Astrocyte (in vitro differentiated cells and primary cell): Measurements from ENCODE around the gene ARMH4. TPM values are rescaled to one million over a fixed set of nuclear protein-coding genes. Genes with fewer than 3 reads are reported as not detected.
A peak's percentile ranks its signal among the peaks of the same experiment; 100 is the strongest.

Experiments
- DNase-seq: peaks from one replicate; pipeline ENCODE4 v3.0.0-alpha.2; 2010; ENCODE audit warnings: low read depth
- FAIRE-seq: peaks from 2 replicates; lab custom pipeline; 2011; peaks lifted over from hg19 to GRCh38; lab: Jason Lieb, UNC
- H2AFZ ChIP-seq: 2 replicates; pipeline ENCODE4 v1.6.0; 2012; ENCODE audit warnings: low read depth, low read length, inconsistent platforms
- H3K27ac ChIP-seq: 2 replicates; pipeline ENCODE4 v1.5.1; 2011; ENCODE audit warnings: low read depth, low read length, inconsistent platforms
- H3K27me3 ChIP-seq: 2 replicates; pipeline ENCODE4 v1.6.0; 2011; ENCODE audit warnings: low read length, inconsistent platforms; ENCODE audit not compliant: insufficient read depth
- H3K36me3 ChIP-seq: 2 replicates; pipeline ENCODE4 v1.5.1; 2011; ENCODE audit warnings: low read length, inconsistent platforms; ENCODE audit not compliant: insufficient read depth
- H3K4me1 ChIP-seq: 2 replicates; pipeline ENCODE4 v1.5.1; 2011; ENCODE audit warnings: low read length, inconsistent platforms; ENCODE audit not compliant: insufficient read depth
- H3K4me2 ChIP-seq: 2 replicates; pipeline ENCODE4 v1.6.0; 2012; ENCODE audit warnings: low read length, inconsistent platforms
- H3K4me3 ChIP-seq: 2 replicates; pipeline ENCODE4 v1.5.1; 2011; ENCODE audit warnings: low read depth, mild to moderate bottlenecking, low read length, inconsistent platforms; ENCODE audit not compliant: insufficient read depth
- H3K79me2 ChIP-seq: 2 replicates; pipeline ENCODE4 v1.6.0; 2012; ENCODE audit warnings: mild to moderate bottlenecking, low read length, inconsistent platforms; ENCODE audit not compliant: insufficient read depth
- H3K9ac ChIP-seq: 2 replicates; pipeline ENCODE4 v1.6.0; 2012; ENCODE audit warnings: mild to moderate bottlenecking, low read length, inconsistent platforms
- H3K9me3 ChIP-seq: 2 replicates; pipeline ENCODE4 v1.5.1; 2012; ENCODE audit warnings: low read depth, mild to moderate bottlenecking, low read length, inconsistent platforms; ENCODE audit not compliant: insufficient read depth
- H4K20me1 ChIP-seq: 2 replicates; pipeline ENCODE4 v1.6.0; 2012; ENCODE audit warnings: low read length, inconsistent platforms; ENCODE audit not compliant: insufficient read depth
- H3K27ac Mint-ChIP-seq: one replicate; pipeline ENCODE4 v1.8.0; 2021; ENCODE audit warnings: mild to moderate bottlenecking, mixed read lengths; ENCODE audit not compliant: unreplicated experiment
- H3K27me3 Mint-ChIP-seq: one replicate; pipeline ENCODE4 v1.8.0; 2021; ENCODE audit warnings: low read depth, mixed read lengths; ENCODE audit not compliant: unreplicated experiment
- H3K36me3 Mint-ChIP-seq: one replicate; pipeline ENCODE4 v1.8.0; 2021; ENCODE audit warnings: low read depth, mixed read lengths; ENCODE audit not compliant: unreplicated experiment
- H3K4me1 Mint-ChIP-seq: one replicate; pipeline ENCODE4 v1.8.0; 2021; ENCODE audit warnings: low read depth, mixed read lengths; ENCODE audit not compliant: unreplicated experiment
- H3K4me3 Mint-ChIP-seq: one replicate; pipeline ENCODE4 v1.8.0; 2021; ENCODE audit warnings: mild to moderate bottlenecking, moderate library complexity, mixed read lengths; ENCODE audit not compliant: unreplicated experiment
- H3K9me3 Mint-ChIP-seq: one replicate; pipeline ENCODE4 v1.8.0; 2021; ENCODE audit warnings: mild to moderate bottlenecking, mixed read lengths; ENCODE audit not compliant: unreplicated experiment
- CTCF ChIP-seq: IDR thresholded peaks from 2 replicates; pipeline ENCODE4 v1.5.1; 2011; ENCODE audit warnings: low read depth, mild to moderate bottlenecking, inconsistent platforms, low read length, moderate library complexity; ENCODE audit not compliant: insufficient read depth
- EZH2 ChIP-seq: IDR thresholded peaks from 2 replicates; pipeline ENCODE4 v1.6.1; 2012; ENCODE audit warnings: mild to moderate bottlenecking, low read length, inconsistent platforms; ENCODE audit not compliant: insufficient read depth
- total RNA-seq: library from RNA; stranded (reverse); gene quantifications from 2 replicates; pipeline ENCODE4 v1.2.1, GENCODE V29; 2021

The ARMH4 gene
- total RNA-seq, 1 donor from 2014 or later, result 19.3 TPM

- Histone ChIP-seq H3K9me3 (no peaks in the 10 kb centered on the region), H3K27me3 (no peaks in the 10 kb centered on the region), H3K4me1 (peaks cover 4% of the 10 kb centered on the region), H3K9ac (no peak overlapping the region), H3K27ac (no peak overlapping the region), H3K4me2 (no peak overlapping the region), H3K4me3 (no peak overlapping the region), H2AFZ (no peak overlapping the region), H3K79me2 (no peaks in the 10 kb centered on the region), H3K36me3 (no peaks in the 10 kb centered on the region), H4K20me1 (no peaks in the 10 kb centered on the region)
- no peaks in the 10 kb centered on the region for H3K36me3 Mint-ChIP-seq
- peaks cover 15% of the 10 kb centered on the region for H3K4me1 Mint-ChIP-seq
- H3K9me3 Mint-ChIP-seq, result no peaks in the 10 kb centered on the region
- no peak overlapping the region for H3K27ac Mint-ChIP-seq
- DNase-seq, result no peak
- TF ChIP-seq CTCF (no peak), EZH2 (no peak)
- H3K27me3 Mint-ChIP-seq, result no peaks in the 10 kb centered on the region
- FAIRE-seq, result no peak
- H3K4me3 Mint-ChIP-seq, result no peak overlapping the region
These were observed 90.4 kb downstream of the ARMH4 start for GRCh38 chr14:58061581-58061980.

- no peaks in the 10 kb centered on the region for H3K27me3 ChIP-seq
- H4K20me1 ChIP-seq, result no peaks in the 10 kb centered on the region
- no peak overlapping the region for H3K4me2 ChIP-seq
- H3K9ac ChIP-seq, result no peak overlapping the region
- Mint-ChIP-seq H3K27ac (peak overlapping the region; percentile 22), H3K36me3 (no peaks in the 10 kb centered on the region), H3K27me3 (no peaks in the 10 kb centered on the region), H3K4me3 (no peak overlapping the region), H3K4me1 (peaks cover 15% of the 10 kb centered on the region), H3K9me3 (no peaks in the 10 kb centered on the region)
- no peaks in the 10 kb centered on the region for H3K36me3 ChIP-seq
- no peaks in the 10 kb centered on the region for H3K9me3 ChIP-seq
- DNase-seq, result no peak
- no peak overlapping the region for H2AFZ ChIP-seq
- no peaks in the 10 kb centered on the region for H3K79me2 ChIP-seq
- no peak overlapping the region for H3K27ac ChIP-seq
- no peak overlapping the region for H3K4me3 ChIP-seq
- no peak for TF ChIP-seq CTCF
- no peak for TF ChIP-seq EZH2
- no peak for FAIRE-seq
- H3K4me1 ChIP-seq, result peaks cover 4% of the 10 kb centered on the region
These were observed 91.1 kb downstream of the ARMH4 start for GRCh38 chr14:58060898-58061297.

- no peaks in the 10 kb centered on the region for H3K9me3 Mint-ChIP-seq
- no peak for TF ChIP-seq EZH2
- no peak for TF ChIP-seq CTCF
- no peak for FAIRE-seq
These were observed 91.9 kb downstream of the ARMH4 start for GRCh38 chr14:58060077-58060476.

More at GRCh38 chr14:58060077-58060476, 91.9 kb downstream of the ARMH4 start:
- peak; percentile 14 for DNase-seq
- Mint-ChIP-seq H3K4me1 (peaks cover 15% of the 10 kb centered on the region), H3K36me3 (no peaks in the 10 kb centered on the region), H3K27me3 (no peaks in the 10 kb centered on the region), H3K4me3 (no peak overlapping the region), H3K27ac (no peak overlapping the region)
- Histone ChIP-seq H3K4me2 (no peak overlapping the region), H3K4me3 (no peak overlapping the region), H3K27me3 (no peaks in the 10 kb centered on the region), H4K20me1 (no peaks in the 10 kb centered on the region), H3K9ac (no peak overlapping the region), H3K27ac (no peak overlapping the region), H3K9me3 (no peaks in the 10 kb centered on the region), H3K4me1 (peaks cover 4% of the 10 kb centered on the region), H2AFZ (no peak overlapping the region), H3K36me3 (no peaks in the 10 kb centered on the region), H3K79me2 (no peaks in the 10 kb centered on the region)
